ENCODE measurements around the gene SLC35C1.

GRCh38 chr11:45778341-45778740 lies 26.6 kb upstream of the SLC35C1 start:
- TF ChIP-seq, protein P1, sequence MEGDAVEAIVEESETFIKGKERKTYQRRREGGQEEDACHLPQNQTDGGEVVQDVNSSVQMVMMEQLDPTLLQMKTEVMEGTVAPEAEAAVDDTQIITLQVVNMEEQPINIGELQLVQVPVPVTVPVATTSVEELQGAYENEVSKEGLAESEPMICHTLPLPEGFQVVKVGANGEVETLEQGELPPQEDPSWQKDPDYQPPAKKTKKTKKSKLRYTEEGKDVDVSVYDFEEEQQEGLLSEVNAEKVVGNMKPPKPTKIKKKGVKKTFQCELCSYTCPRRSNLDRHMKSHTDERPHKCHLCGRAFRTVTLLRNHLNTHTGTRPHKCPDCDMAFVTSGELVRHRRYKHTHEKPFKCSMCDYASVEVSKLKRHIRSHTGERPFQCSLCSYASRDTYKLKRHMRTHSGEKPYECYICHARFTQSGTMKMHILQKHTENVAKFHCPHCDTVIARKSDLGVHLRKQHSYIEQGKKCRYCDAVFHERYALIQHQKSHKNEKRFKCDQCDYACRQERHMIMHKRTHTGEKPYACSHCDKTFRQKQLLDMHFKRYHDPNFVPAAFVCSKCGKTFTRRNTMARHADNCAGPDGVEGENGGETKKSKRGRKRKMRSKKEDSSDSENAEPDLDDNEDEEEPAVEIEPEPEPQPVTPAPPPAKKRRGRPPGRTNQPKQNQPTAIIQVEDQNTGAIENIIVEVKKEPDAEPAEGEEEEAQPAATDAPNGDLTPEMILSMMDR (IDR thresholded peaks at IDR 0.05): no peak
- no peak for TF ChIP-seq ZFX (IDR thresholded peaks at IDR 0.05; ENCODE audit: borderline replicate concordance)

Measured in 22Rv1 (cell line).